CD4-positive, CD25-positive, alpha-beta regulatory T cell (primary cell): Measurements from ENCODE around the gene UGT1A6. TPM values are rescaled to one million over a fixed set of nuclear protein-coding genes. Genes with fewer than 3 reads are reported as not detected.
A peak's percentile ranks its signal among the peaks of the same experiment; 100 is the strongest.

Source experiments
- ATAC-seq, 2 donors: fragments of 150-1000 bp; cut with Tn5 transposase; one replicate each; pipeline ENCODE4 v1.10.0; 2021; ENCODE audit warnings: low read depth in 2 of 2, moderate number of reproducible peaks in 2 of 2, moderate library complexity in 1 of 2
- DNase-seq, 3 donors: peaks; one replicate each; pipeline versions ENCODE4 v3.0.0 to v3.0.0-alpha.2; 2012 to 2022; ENCODE audit warnings: mixed read lengths in 1 of 3
- H3K27ac ChIP-seq: one replicate; pipeline ENCODE4 v1.7.0; 2013; ENCODE audit warnings: mild to moderate bottlenecking, low read length; ENCODE audit not compliant: insufficient read depth, poor library complexity, severe bottlenecking
- H3K27me3 ChIP-seq: one replicate; pipeline ENCODE4 v1.7.0; 2013; ENCODE audit warnings: low read length; ENCODE audit not compliant: control insufficient read depth, insufficient read depth
- H3K36me3 ChIP-seq: one replicate; pipeline ENCODE4 v1.7.0; 2013; ENCODE audit warnings: mild to moderate bottlenecking, low read length, moderate library complexity; ENCODE audit not compliant: control insufficient read depth, insufficient read depth
- H3K4me1 ChIP-seq: 2 replicates; pipeline ENCODE4 v1.7.0; 2013; ENCODE audit warnings: mild to moderate bottlenecking, low read length; ENCODE audit not compliant: insufficient read depth, control insufficient read depth, poor library complexity, severe bottlenecking
- H3K4me3 ChIP-seq: one replicate; pipeline ENCODE4 v1.7.0; 2013; ENCODE audit warnings: low read depth, mild to moderate bottlenecking, low read length, moderate library complexity
- H3K9me3 ChIP-seq, 2 experiments: 1 replicate in 1 of 2; 2 replicates in 1 of 2; pipeline ENCODE4 v1.7.0; 2013; ENCODE audit warnings: low read length in 2 of 2, mild to moderate bottlenecking in 1 of 2, moderate library complexity in 1 of 2; ENCODE audit not compliant: control insufficient read depth in 2 of 2
- H3K27ac Mint-ChIP-seq, 3 donors: one replicate each; pipeline ENCODE4 v1.8.0; 2020 to 2022; ENCODE audit warnings: mild to moderate bottlenecking in 3 of 3, mixed read lengths in 3 of 3, moderate library complexity in 2 of 3
- H3K27me3 Mint-ChIP-seq: one replicate; pipeline ENCODE4 v1.8.0; 2022; ENCODE audit warnings: mild to moderate bottlenecking, mixed read lengths
- H3K36me3 Mint-ChIP-seq: one replicate; pipeline ENCODE4 v1.8.0; 2020; ENCODE audit warnings: mixed read lengths
- H3K4me1 Mint-ChIP-seq, 4 donors: one replicate each; pipeline ENCODE4 v1.8.0; 2020 to 2022; ENCODE audit warnings: mixed read lengths in 4 of 4, mild to moderate bottlenecking in 1 of 4
- H3K4me3 Mint-ChIP-seq, 4 donors: one replicate each; pipeline ENCODE4 v1.8.0; 2020 to 2022; ENCODE audit warnings: mild to moderate bottlenecking in 4 of 4, mixed read lengths in 4 of 4, moderate library complexity in 3 of 4
- H3K9me3 Mint-ChIP-seq, 7 donors: one replicate each; pipeline ENCODE4 v1.8.0; 2020 to 2022; ENCODE audit warnings: mixed read lengths in 7 of 7, mild to moderate bottlenecking in 3 of 7, moderate library complexity in 2 of 7
- polyA plus RNA-seq, 4 donors: library from polyadenylated mRNA; unstranded; fragments of 300-500 nt; fragmentation: Illumina TruSeq; gene quantifications; one replicate each; pipeline ENCODE4 v1.2.3, GENCODE V29; 2021
- total RNA-seq: library from RNA; stranded (reverse); gene quantifications from one replicate; pipeline ENCODE4 v1.2.3, GENCODE V29; 2022

The UGT1A6 gene
- total and polyA plus RNA-seq, 5 donors from 2014 or later: not detected

- Mint-ChIP-seq H3K4me3 (no peak overlapping the region), H3K4me1 (no peaks in the 10 kb centered on the region), H3K36me3 (no peaks in the 10 kb centered on the region), H3K27me3 (peaks cover 4% of the 10 kb centered on the region), H3K9me3 (peaks cover 0 to 4% (median 0%) of the 10 kb centered on the region in 7 donors), H3K27ac (no peak overlapping the region)
- Histone ChIP-seq H3K4me1 (no peaks in the 10 kb centered on the region), H3K36me3 (no peaks in the 10 kb centered on the region), H3K27me3 (no peaks in the 10 kb centered on the region), H3K9me3 (no peaks in the 10 kb centered on the region), H3K27ac (no peak overlapping the region), H3K4me3 (no peak overlapping the region)
- DNase-seq (no peak), ATAC-seq (no peak)
Observed at GRCh38 chr2:233799716-233800115, 107.0 kb downstream of the UGT1A6 start.

- Mint-ChIP-seq H3K4me1 (no peaks in the 10 kb centered on the region), H3K4me3 (no peak overlapping the region), H3K9me3 (peaks cover 0 to 4% (median 0%) of the 10 kb centered on the region in 7 donors), H3K36me3 (no peaks in the 10 kb centered on the region), H3K27ac (no peak overlapping the region), H3K27me3 (peaks cover 7% of the 10 kb centered on the region)
- H3K27ac ChIP-seq: no peak overlapping the region
- no peaks in the 10 kb centered on the region for H3K9me3 ChIP-seq
- ATAC-seq (no peak), DNase-seq (no peak)
- H3K27me3 ChIP-seq: peaks cover 3% of the 10 kb centered on the region
- H3K36me3 ChIP-seq: no peaks in the 10 kb centered on the region
- H3K4me1 ChIP-seq: no peaks in the 10 kb centered on the region
- H3K4me3 ChIP-seq: no peak overlapping the region
Observed at GRCh38 chr2:233800208-233800607, 107.5 kb downstream of the UGT1A6 start.

DNA sequence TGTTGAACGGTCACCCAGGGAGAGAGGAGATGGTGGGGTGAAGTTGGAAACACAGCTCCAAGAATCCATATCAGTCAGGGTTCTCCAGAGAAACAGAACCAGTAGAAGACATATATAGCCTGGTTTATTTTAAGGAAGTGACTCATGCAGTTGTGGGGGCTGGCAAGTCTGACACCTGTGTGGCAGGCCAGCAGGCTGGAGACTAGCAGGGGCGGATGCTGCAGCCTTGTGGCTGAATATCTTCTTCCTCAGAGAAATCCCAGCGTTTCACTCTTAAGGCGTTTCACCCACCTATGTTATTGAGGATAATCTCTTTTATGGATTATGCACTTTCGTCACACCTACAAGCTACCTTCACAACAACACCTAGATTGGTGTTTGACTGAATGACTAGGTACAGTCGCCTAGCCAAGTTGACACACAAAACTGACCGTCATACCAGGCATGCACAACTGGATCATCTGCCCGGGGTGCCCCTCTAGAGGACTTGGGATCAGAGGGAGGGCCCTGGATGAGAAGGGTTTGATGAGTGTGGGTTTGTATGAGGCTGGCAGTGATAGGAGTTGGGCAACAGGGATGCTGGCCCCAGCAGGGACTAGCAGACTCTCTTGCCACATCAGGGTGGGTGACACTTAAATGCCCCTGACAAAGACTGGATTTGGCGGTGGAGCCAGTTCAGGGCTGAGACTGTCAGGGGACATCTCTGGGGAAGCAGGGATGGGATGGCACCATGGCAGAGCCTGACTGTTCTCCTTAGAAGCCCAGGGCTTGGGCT lies 108.9 kb downstream of the UGT1A6 start:
- Mint-ChIP-seq H3K27me3 (peaks cover 16% of the 10 kb centered on the region), H3K27ac (peak overlapping the region in 1 of 3 donors; percentile 56), H3K4me3 (no peak overlapping the region), H3K36me3 (no peaks in the 10 kb centered on the region), H3K9me3 (peaks cover 0 to 4% (median 0%) of the 10 kb centered on the region in 7 donors), H3K4me1 (no peaks in the 10 kb centered on the region)
- Histone ChIP-seq H3K27ac (no peak overlapping the region), H3K4me1 (no peaks in the 10 kb centered on the region), H3K36me3 (no peaks in the 10 kb centered on the region), H3K9me3 (no peaks in the 10 kb centered on the region), H3K4me3 (no peak overlapping the region), H3K27me3 (peaks cover 3% of the 10 kb centered on the region)
- no peak for ATAC-seq
- DNase-seq: no peak

- Histone ChIP-seq H3K4me3 (no peak overlapping the region), H3K36me3 (no peaks in the 10 kb centered on the region), H3K27me3 (peaks cover 3% of the 10 kb centered on the region), H3K9me3 (no peaks in the 10 kb centered on the region), H3K4me1 (no peaks in the 10 kb centered on the region), H3K27ac (no peak overlapping the region)
- Mint-ChIP-seq H3K27ac (no peak overlapping the region), H3K9me3 (peaks cover 0 to 4% (median 0%) of the 10 kb centered on the region in 7 donors), H3K27me3 (peaks cover 11% of the 10 kb centered on the region), H3K36me3 (no peaks in the 10 kb centered on the region), H3K4me1 (no peaks in the 10 kb centered on the region), H3K4me3 (no peak overlapping the region)
- ATAC-seq: no peak
- no peak for DNase-seq
Observed at GRCh38 chr2:233802132-233802815, 109.6 kb downstream of the UGT1A6 start.

- Mint-ChIP-seq H3K4me3 (no peak overlapping the region), H3K4me1 (no peaks in the 10 kb centered on the region), H3K27ac (no peak overlapping the region), H3K36me3 (no peaks in the 10 kb centered on the region), H3K27me3 (peaks cover 11% of the 10 kb centered on the region), H3K9me3 (peaks cover 0 to 4% (median 0%) of the 10 kb centered on the region in 7 donors)
- DNase-seq: no peak
- H3K4me1 ChIP-seq: no peaks in the 10 kb centered on the region
- H3K4me3 ChIP-seq: no peak overlapping the region
- H3K36me3 ChIP-seq: no peaks in the 10 kb centered on the region
- ATAC-seq: no peak
- H3K27ac ChIP-seq: no peak overlapping the region
- no peaks in the 10 kb centered on the region for H3K9me3 ChIP-seq
- peaks cover 3% of the 10 kb centered on the region for H3K27me3 ChIP-seq
Observed at GRCh38 chr2:233803292-233803911, 110.7 kb downstream of the UGT1A6 start.

GRCh38 chr2:233803994-233804393 lies 111.3 kb downstream of the UGT1A6 start:
- Mint-ChIP-seq H3K36me3 (no peaks in the 10 kb centered on the region), H3K4me3 (no peak overlapping the region)

GRCh38 chr2:233807215-233807865 lies 114.7 kb downstream of the UGT1A6 start:
- Mint-ChIP-seq H3K9me3 (peaks cover 0 to 1% (median 0%) of the 10 kb centered on the region in 7 donors), H3K36me3 (no peaks in the 10 kb centered on the region), H3K4me1 (no peaks in the 10 kb centered on the region), H3K27me3 (peaks cover 19% of the 10 kb centered on the region), H3K4me3 (no peak overlapping the region), H3K27ac (no peak overlapping the region)
- DNase-seq (no peak), ATAC-seq (no peak)
- Histone ChIP-seq H3K4me3 (no peak overlapping the region), H3K27me3 (peaks cover 3% of the 10 kb centered on the region), H3K27ac (no peak overlapping the region), H3K36me3 (no peaks in the 10 kb centered on the region), H3K4me1 (no peaks in the 10 kb centered on the region), H3K9me3 (no peaks in the 10 kb centered on the region)

More at GRCh38 chr2:233803994-233804393, 111.3 kb downstream of the UGT1A6 start:
- Histone ChIP-seq H3K4me3 (no peak overlapping the region), H3K9me3 (no peaks in the 10 kb centered on the region), H3K4me1 (no peaks in the 10 kb centered on the region), H3K36me3 (no peaks in the 10 kb centered on the region), H3K27me3 (peaks cover 3% of the 10 kb centered on the region), H3K27ac (no peak overlapping the region)
- Mint-ChIP-seq H3K9me3 (peaks cover 0 to 4% (median 0%) of the 10 kb centered on the region in 7 donors), H3K27ac (no peak overlapping the region), H3K4me1 (no peaks in the 10 kb centered on the region), H3K27me3 (peaks cover 13% of the 10 kb centered on the region)
- DNase-seq: no peak
- no peak for ATAC-seq
